Mucosa of gallbladder (tissue), 1 donor: Measurements from ENCODE around the gene PTPN20. TPM values are rescaled to one million over a fixed set of nuclear protein-coding genes. Genes with fewer than 3 reads are reported as not detected.
A peak's percentile ranks its signal among the peaks of the same experiment; 100 is the strongest.

ENCODE experiments used
- DNase-seq: peaks from one replicate; pipeline ENCODE4 v3.0.0-alpha.2; 2020; ENCODE audit warnings: low spot score
- total RNA-seq: library from RNA; stranded (reverse); gene quantifications from one replicate; pipeline ENCODE4 v1.2.1, GENCODE V29; 2021
- donor health status: DM: no; HTN: no; CAD: no.

PTPN20 gene
- total RNA-seq, 1 donor from 2014 or later: 3.1 TPM

DNA sequence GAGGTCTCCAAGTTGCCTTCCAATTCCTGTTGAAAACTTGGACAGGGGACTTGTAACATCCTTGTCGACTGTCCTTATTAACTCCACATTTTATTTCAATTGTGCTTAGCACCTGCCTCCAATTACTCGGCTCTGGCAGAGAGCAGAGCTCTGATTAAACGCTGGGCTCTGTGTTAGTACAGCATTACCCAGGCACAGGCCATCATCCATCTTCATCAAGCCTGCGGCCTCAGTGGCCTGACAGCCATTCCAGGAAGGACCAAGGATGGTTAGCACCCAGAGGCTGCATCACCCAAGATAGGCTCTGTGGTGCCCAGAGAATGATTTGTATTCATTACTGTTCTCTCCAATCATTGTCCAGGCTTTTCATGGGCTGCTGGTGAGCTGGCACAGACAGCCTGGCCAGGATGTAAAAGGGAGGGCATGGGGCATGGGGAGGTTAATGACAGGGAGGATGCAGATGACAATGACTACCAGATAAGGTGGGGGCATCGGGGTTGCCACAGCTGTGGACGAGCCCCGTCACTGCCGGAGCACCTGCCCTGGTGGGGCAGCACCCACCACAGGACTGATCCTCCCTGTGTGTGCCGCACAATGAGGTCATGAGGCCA, 123.3 kb downstream of the PTPN20 start:
- no peak for DNase-seq

- no peak for DNase-seq
Observed at GRCh38 chr10:47035171-47035818, 124.1 kb downstream of the PTPN20 start.

GRCh38 chr10:47035819-47036337, 124.7 kb downstream of the PTPN20 start:
- no peak for DNase-seq

- DNase-seq: no peak
Observed at GRCh38 chr10:47036771-47037170, 125.5 kb downstream of the PTPN20 start.

DNA sequence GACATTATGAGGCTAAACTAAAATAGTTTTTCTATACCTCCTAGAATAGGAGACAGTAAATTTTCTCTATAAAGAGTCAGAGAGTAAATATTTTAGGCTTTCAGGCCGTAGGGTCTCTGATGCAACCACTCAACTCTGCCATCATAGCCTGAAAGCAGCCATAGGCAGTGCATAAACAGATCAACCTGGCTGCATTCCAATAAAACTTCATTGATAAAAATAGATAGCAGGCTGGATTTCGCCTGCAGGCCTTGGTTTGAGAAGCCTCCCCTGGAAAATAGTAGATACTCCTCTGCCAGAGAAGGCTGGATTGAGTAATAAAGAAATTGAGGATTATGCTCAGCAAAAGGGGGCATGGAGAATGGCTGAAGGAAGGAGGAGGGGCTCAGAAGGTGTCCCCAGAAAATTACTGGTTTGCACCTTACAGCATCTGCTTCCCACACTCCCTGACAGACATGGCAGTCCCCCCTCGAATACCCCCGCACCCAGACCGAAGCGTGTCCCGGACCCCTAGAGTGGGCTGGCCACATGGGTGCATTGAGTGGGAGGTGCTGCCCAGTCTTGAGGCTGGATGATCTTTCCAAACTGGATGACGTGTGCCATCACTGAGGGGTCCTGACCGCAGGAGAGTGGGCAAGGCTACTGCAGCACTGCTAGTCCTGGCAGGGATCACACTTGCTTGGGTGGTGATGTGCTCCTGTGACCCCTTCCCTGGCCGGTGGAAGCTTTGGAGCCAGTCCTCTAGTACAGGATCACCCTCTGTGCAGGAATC, 126.6 kb downstream of the PTPN20 start:
- DNase-seq: no peak

- DNase-seq: no peak
Observed at GRCh38 chr10:47038881-47039561, 127.8 kb downstream of the PTPN20 start.

DNA sequence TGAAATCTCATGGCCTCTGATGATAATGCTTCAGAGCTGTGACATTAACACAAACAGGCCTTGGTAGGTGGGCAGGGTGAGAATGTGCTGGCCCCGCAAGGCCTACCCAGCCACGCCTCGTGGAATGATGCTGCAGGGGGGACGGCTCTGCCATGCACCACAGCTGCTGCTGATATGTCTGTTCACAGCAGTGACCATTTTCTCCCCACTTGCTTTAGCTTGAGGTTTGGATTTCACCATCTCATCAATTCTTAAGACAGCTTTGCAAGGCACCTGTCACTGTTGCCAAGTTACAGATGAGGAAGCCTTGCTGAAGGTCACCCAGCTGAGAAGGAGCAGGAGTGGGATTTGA, 128.3 kb downstream of the PTPN20 start:
- no peak for DNase-seq

- DNase-seq: no peak
Observed at GRCh38 chr10:47040041-47040491, 128.8 kb downstream of the PTPN20 start.

- no peak for DNase-seq
Observed at GRCh38 chr10:47040681-47041080, 129.5 kb downstream of the PTPN20 start.

GRCh38 chr10:47041396-47042198, 130.4 kb downstream of the PTPN20 start:
- no peak for DNase-seq

GRCh38 chr10:47042199-47042473, 130.9 kb downstream of the PTPN20 start:
- no peak for DNase-seq

- DNase-seq: no peak
Observed at GRCh38 chr10:47042780-47043750, 131.8 kb downstream of the PTPN20 start.

- no peak for DNase-seq
Observed at GRCh38 chr10:47043928-47044538, 132.8 kb downstream of the PTPN20 start.

GRCh38 chr10:47044741-47045140, 133.5 kb downstream of the PTPN20 start:
- DNase-seq: no peak

- DNase-seq: no peak
Observed at GRCh38 chr10:47045331-47045861, 134.2 kb downstream of the PTPN20 start.

DNA sequence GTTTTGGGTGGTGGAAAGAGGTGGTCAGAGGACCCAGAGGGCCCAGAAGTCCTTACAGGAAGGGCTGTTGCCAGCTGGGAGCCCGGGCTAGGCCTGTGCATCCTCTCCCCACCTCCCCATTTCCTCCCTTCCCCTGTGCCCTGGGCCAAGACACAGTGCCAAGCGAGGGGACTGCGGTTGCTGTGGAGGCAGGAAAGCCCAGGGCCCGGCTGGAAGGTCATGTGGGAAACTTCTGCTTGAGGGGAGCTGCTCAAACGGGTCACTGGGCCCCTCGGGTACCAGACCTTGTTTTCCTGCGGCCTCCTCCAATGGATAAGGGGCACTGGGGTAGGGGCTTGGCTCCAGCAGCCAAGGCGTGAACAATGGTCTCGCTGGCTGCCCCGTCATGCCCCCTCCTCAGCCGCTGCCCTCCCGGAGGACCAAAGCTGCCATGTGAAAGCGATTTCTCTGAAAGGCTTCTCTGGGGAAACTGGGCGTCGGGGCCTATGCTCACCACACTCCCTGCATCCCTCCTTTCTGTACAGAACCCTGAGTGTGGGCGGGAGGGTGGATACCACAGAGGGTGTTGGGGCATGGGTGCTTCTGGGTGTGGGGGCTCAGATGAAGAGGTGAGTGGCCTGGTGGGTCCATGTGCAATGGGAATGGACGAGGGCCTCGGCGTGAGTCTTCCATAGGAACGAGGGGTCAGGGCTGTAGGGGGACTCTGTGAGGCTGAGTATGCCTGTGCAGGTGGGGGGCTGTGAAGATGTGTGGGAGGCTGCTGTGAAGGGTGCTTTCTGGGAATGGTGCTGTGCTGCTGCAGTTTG, 135.3 kb downstream of the PTPN20 start:
- no peak for DNase-seq

DNA sequence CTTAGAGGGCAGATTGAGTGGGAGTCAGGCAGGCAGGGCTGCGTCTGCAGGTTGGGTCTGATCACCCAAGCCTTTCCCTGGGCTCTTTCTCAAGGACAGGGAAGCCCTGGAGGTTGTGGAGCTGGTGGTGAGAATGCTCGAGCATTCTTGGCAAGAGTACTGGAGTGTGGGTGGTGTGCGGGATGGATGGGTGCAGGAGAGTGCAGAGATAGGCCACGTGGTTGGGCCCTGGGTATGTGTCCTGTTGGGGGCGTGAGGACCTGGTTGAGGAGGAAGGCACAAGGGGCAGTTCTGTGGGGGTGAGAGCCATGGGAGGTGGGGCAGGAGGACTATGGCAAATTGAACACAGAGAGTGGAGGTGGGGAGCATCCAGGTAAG, 135.9 kb downstream of the PTPN20 start:
- no peak for DNase-seq

DNA sequence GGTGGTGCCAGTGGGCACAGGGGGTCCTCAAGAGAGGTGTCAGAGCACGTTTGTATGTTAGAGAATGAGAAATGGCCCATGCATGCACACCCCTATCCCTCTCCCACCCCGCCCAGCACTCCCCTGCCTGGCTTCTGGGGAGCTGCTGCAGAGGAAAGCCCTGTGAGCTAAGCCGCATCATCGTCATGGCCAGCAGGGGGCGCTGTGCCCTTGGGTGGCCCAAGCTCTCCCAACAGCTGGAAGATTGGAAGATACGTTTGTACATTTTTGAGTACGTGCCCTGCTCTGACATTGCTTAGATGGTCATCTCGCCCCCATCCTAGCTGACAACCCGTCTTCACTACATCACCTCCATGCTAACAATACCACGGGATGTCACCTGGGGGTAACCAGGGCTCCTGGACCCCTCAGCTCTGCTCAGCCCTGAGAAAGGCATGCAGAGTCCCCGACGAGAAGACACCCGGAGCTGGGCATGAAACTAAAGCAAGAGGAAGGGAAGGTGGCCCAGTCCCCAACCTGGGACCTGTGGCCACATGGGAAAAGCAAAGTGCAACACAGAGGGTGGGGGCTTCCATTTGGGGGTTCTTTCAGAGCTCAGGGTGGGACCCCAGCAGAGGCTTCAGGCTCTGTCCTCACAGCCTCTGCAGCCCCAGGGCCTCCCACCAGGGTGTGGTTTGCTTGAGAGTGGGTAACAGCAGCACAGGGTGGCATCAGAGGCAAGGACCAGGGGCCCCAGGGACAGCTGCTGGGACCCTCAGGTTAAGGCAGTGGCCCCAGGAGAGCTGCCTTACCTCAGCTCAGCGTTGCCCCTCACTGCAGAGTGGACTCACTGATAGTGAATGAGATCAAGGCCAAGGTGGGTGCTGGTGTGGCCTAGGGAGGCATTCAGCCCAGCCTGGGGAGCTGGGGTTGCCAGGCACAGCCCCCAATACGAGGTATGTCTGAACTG, 136.6 kb downstream of the PTPN20 start:
- peak; percentile 71 for DNase-seq
